ENCODE measurements around the gene TSC22D3. TPM values are rescaled to one million over a fixed set of nuclear protein-coding genes. Genes with fewer than 3 reads are reported as not detected.

Gene TSC22D3
- total and polyA plus RNA-seq, 8 donors: 198 to 906 (median 338) TPM

DNA sequence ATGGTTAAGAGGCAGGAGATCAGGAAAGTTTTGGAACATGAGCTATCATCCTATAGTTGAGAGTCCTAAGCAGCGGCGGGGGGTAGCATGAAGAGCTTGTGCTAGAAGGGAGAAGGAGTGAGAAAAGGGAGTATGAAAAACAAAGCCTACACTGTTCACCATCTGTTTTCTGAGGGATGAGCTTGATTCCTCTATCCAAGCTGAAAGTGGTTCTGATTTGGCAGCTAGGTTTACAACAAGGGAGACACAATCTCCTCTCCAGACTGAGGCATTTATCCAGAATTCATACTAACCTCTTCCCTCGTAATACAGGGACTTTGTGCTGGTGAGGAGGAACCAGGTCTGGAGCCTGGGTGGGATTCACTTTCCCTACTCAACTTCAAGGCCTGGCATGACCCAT lies 23.5 kb downstream of the TSC22D3 start:
- peaks cover 16 to 41% (median 25%) of the 10 kb centered on the region in 4 donors for H3K4me1 ChIP-seq
- no peak for DNase-seq
- peaks cover 0 to 8% (median 0%) of the 10 kb centered on the region in 3 donors for H3K27me3 ChIP-seq
- no peaks in the 10 kb centered on the region for H3K9me3 ChIP-seq
- no peak for TF ChIP-seq POLR2AphosphoS5 (IDR thresholded peaks at IDR 0.05)
- TF ChIP-seq POLR2A (IDR thresholded peaks at IDR 0.05): no peak
- TF ChIP-seq, protein P1, sequence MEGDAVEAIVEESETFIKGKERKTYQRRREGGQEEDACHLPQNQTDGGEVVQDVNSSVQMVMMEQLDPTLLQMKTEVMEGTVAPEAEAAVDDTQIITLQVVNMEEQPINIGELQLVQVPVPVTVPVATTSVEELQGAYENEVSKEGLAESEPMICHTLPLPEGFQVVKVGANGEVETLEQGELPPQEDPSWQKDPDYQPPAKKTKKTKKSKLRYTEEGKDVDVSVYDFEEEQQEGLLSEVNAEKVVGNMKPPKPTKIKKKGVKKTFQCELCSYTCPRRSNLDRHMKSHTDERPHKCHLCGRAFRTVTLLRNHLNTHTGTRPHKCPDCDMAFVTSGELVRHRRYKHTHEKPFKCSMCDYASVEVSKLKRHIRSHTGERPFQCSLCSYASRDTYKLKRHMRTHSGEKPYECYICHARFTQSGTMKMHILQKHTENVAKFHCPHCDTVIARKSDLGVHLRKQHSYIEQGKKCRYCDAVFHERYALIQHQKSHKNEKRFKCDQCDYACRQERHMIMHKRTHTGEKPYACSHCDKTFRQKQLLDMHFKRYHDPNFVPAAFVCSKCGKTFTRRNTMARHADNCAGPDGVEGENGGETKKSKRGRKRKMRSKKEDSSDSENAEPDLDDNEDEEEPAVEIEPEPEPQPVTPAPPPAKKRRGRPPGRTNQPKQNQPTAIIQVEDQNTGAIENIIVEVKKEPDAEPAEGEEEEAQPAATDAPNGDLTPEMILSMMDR (IDR thresholded peaks at IDR 0.05): no peak
- TF ChIP-seq EP300 (IDR thresholded peaks at IDR 0.05): no peak
- no peak overlapping the region for H3K4me3 ChIP-seq
- no peaks in the 10 kb centered on the region for H3K36me3 ChIP-seq
- intact Hi-C loops (cut with DNase I; ENCODE audit: low total_unique reads): no loop called here
- WGBS, 5 donors: 75 to 90% (median 82%) methylated on average over 3 of the region's 3 CpGs
- H3K27ac ChIP-seq: peak overlapping the region in 2 of 5 donors; percentile 17 to 30

- intact Hi-C loops (cut with DNase I; ENCODE audit: low total_unique reads): no loop called here
- peak overlapping the region in 2 of 5 donors; percentile 15 to 30 for H3K27ac ChIP-seq
- no peak for TF ChIP-seq POLR2AphosphoS5 (IDR thresholded peaks at IDR 0.05)
- TF ChIP-seq POLR2A (IDR thresholded peaks at IDR 0.05): no peak
- TF ChIP-seq, protein P1 (IDR thresholded peaks at IDR 0.05): no peak
- no peak for TF ChIP-seq EP300 (IDR thresholded peaks at IDR 0.05)
- no peak for DNase-seq
- H3K9me3 ChIP-seq: no peaks in the 10 kb centered on the region
- no peak overlapping the region for H3K4me3 ChIP-seq
- H3K27me3 ChIP-seq: peaks cover 0 to 4% (median 0%) of the 10 kb centered on the region in 3 donors
- H3K4me1 ChIP-seq: peaks cover 18 to 44% (median 34%) of the 10 kb centered on the region in 4 donors
- WGBS, 5 donors: 65 to 81% (median 77%) methylated on average over 7 of the region's 7 CpGs
- no peaks in the 10 kb centered on the region for H3K36me3 ChIP-seq
These were observed 24.6 kb downstream of the TSC22D3 start for GRCh38 chrX:107750861-107751445.

DNA sequence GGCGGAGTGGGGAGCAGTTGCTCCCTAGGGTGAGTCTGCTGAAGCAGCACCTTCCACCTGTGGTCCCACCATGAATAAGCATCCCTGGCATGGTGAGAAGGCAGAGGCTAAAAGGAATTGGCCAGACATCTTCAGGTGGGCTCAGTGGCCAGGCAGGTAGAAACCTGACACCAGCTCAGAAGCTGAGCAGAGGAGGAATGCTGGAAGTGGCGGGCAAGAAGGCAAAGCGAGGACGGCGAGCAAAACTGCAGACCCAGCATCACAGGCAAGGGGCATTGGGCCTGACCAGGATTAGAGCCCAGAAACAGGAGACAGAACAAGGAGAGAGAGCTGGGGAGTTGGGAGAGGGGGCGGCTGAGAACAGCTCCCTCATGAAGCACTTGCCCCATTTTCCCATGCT lies 25.3 kb downstream of the TSC22D3 start:
- H3K27ac ChIP-seq: no peak overlapping the region
- no peak overlapping the region for H3K4me3 ChIP-seq
- no peaks in the 10 kb centered on the region for H3K36me3 ChIP-seq
- TF ChIP-seq, protein P1 (IDR thresholded peaks at IDR 0.05): no peak
- TF ChIP-seq EP300 (IDR thresholded peaks at IDR 0.05) (no peak), POLR2A (IDR thresholded peaks at IDR 0.05) (no peak), POLR2AphosphoS5 (IDR thresholded peaks at IDR 0.05) (no peak)
- peaks cover 0 to 4% (median 0%) of the 10 kb centered on the region in 3 donors for H3K27me3 ChIP-seq
- H3K4me1 ChIP-seq: peaks cover 18 to 51% (median 36%) of the 10 kb centered on the region in 4 donors
- DNase-seq: no peak
- H3K9me3 ChIP-seq: no peaks in the 10 kb centered on the region
- 92 to 100% (median 94%) methylated on average over 3 to 6 of the region's 6 CpGs for WGBS, 5 donors
- intact Hi-C loops (cut with DNase I; ENCODE audit: low total_unique reads): no loop called here

- H3K4me3 ChIP-seq: no peak overlapping the region
- no peaks in the 10 kb centered on the region for H3K36me3 ChIP-seq
- H3K27ac ChIP-seq: peak overlapping the region; percentile 47 to 77 (median 63)
- DNase-seq: no peak
- H3K27me3 ChIP-seq: peaks cover 0 to 4% (median 0%) of the 10 kb centered on the region in 3 donors
- H3K4me1 ChIP-seq: peaks cover 24 to 57% (median 43%) of the 10 kb centered on the region in 4 donors
- WGBS, 5 donors: 56 to 67% (median 63%) methylated on average over 6 of the region's 6 CpGs
- intact Hi-C loops (cut with DNase I; ENCODE audit: low total_unique reads): no loop called here
- TF ChIP-seq POLR2AphosphoS5 (IDR thresholded peaks at IDR 0.05): no peak
- H3K9me3 ChIP-seq: no peaks in the 10 kb centered on the region
These were observed 27.1 kb downstream of the TSC22D3 start for GRCh38 chrX:107748506-107748905.

- WGBS, 5 donors: 20 to 54% (median 36%) methylated on average over 1 to 3 of the region's 3 CpGs
- peak in 1 of 2 donors; percentile 55 for DNase-seq
- intact Hi-C loops (cut with DNase I; ENCODE audit: low total_unique reads): no loop called here
These were observed 27.9 kb downstream of the TSC22D3 start for GRCh38 chrX:107747596-107748161.

More at GRCh38 chrX:107747596-107748161, 27.9 kb downstream of the TSC22D3 start:
- H3K36me3 ChIP-seq: no peaks in the 10 kb centered on the region
- H3K27me3 ChIP-seq: peaks cover 0 to 4% (median 0%) of the 10 kb centered on the region in 3 donors
- no peaks in the 10 kb centered on the region for H3K9me3 ChIP-seq
- no peak overlapping the region for H3K4me3 ChIP-seq
- TF ChIP-seq POLR2AphosphoS5 (IDR thresholded peaks at IDR 0.05): peak in 1 of 3 donors; percentile 42
- TF ChIP-seq EP300 (IDR thresholded peaks at IDR 0.05): no peak
- peaks cover 33 to 59% (median 51%) of the 10 kb centered on the region in 4 donors for H3K4me1 ChIP-seq
- H3K27ac ChIP-seq: peak overlapping the region; percentile 46 to 77 (median 63)

Measured in stomach (tissue), 9 donors.